ENCODE measurements around the gene SERPINA7. TPM values are rescaled to one million over a fixed set of nuclear protein-coding genes. Genes with fewer than 3 reads are reported as not detected.

Gene SERPINA7, protein sequence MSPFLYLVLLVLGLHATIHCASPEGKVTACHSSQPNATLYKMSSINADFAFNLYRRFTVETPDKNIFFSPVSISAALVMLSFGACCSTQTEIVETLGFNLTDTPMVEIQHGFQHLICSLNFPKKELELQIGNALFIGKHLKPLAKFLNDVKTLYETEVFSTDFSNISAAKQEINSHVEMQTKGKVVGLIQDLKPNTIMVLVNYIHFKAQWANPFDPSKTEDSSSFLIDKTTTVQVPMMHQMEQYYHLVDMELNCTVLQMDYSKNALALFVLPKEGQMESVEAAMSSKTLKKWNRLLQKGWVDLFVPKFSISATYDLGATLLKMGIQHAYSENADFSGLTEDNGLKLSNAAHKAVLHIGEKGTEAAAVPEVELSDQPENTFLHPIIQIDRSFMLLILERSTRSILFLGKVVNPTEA
- not detected in 2 replicates for total RNA-seq (2014; rRNA removed)
- Bru-seq, nascent RNA = not detected
- not detected for BruChase-seq, experiment 1, labeled RNA remaining after a 6-hour chase
- not detected for BruChase-seq, experiment 2, labeled RNA remaining after a 2-hour chase
- long read RNA-seq = 0 reads

DNA sequence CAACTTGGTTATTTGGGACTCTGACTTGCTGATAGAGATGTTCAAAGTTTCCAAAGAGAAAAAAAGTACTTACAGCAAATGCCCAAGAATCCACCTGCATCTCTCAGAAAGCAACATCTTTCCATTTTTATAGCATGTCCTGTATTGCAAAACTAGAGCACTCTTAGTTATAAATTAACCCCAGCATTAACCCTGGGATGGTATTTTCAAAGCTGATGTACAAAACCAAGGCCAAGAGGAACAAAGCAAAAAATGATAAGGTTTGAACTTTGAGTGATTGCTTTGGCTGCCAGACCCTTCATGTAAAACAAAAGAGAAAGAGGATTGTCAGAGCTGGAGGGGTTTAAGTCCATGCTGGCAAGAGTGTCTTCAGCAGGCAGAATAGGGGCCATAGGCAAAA is at the start of gene SERPINA7:
Gene SERPINA7 (minus strand): TSS at position 103 of the 400 bp plus-strand sequence. CDS start 1,669 bp downstream, outside the sequence.
- H3K9ac ChIP-seq (ENCODE audit: low read length) = no peak within 1 kb of the TSS
- H3K9me3 ChIP-seq (ENCODE audit: low read length) = no peaks in the 10 kb centered on the region
- no peaks in the 10 kb centered on the region for H3K79me2 ChIP-seq (ENCODE audit: low read length)
- H3K4me2 ChIP-seq (ENCODE audit: low read length) = no peak within 1 kb of the TSS
- H3K4me1 ChIP-seq (ENCODE audit: insufficient read depth, low read length) = peaks cover 12% of the 10 kb centered on the region; the same call in 1 of the 2 replicates
- H3K27ac ChIP-seq (ENCODE audit: low read length) = no peak within 1 kb of the TSS
- ChIA-PET CTCF (no interaction called here), POLR2A (ENCODE audit: unreplicated experiment) (no interaction called here)
- H3K27me3 ChIP-seq (ENCODE audit: low read length) = 0 out of 2 replicates have a peak, but pooled peaks cover 12% of the 10 kb centered on the region
- no peaks in the 10 kb centered on the region for H3K36me3 ChIP-seq (ENCODE audit: low read depth, low read length)
- BruUV-seq (replicated peaks) = no TSS peak
- H3F3A ChIP-seq (ENCODE audit: low read length, unreplicated experiment) = no peaks in the 10 kb centered on the region
- DNase-seq (no peak), ATAC-seq (no peak)
- no peak within 1 kb of the TSS for H3K4me3 ChIP-seq (ENCODE audit: low read length)
- H4K20me1 ChIP-seq (ENCODE audit: low read length) = no peaks in the 10 kb centered on the region
- H2AFZ ChIP-seq (ENCODE audit: low read length) = no peak within 1 kb of the TSS
- intact Hi-C loops (cut with micrococcal nuclease) = no loop called here
- TF ChIP-seq EZH2 (IDR thresholded peaks at IDR 0.05; ENCODE audit: low read length, unreplicated experiment) = no peak
- TF ChIP-seq, protein P1, sequence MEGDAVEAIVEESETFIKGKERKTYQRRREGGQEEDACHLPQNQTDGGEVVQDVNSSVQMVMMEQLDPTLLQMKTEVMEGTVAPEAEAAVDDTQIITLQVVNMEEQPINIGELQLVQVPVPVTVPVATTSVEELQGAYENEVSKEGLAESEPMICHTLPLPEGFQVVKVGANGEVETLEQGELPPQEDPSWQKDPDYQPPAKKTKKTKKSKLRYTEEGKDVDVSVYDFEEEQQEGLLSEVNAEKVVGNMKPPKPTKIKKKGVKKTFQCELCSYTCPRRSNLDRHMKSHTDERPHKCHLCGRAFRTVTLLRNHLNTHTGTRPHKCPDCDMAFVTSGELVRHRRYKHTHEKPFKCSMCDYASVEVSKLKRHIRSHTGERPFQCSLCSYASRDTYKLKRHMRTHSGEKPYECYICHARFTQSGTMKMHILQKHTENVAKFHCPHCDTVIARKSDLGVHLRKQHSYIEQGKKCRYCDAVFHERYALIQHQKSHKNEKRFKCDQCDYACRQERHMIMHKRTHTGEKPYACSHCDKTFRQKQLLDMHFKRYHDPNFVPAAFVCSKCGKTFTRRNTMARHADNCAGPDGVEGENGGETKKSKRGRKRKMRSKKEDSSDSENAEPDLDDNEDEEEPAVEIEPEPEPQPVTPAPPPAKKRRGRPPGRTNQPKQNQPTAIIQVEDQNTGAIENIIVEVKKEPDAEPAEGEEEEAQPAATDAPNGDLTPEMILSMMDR (conservative IDR thresholded peaks at IDR 0.05; ENCODE audit: low read depth, low read length) = no peak
- TF ChIP-seq EZH2phosphoT487 (IDR thresholded peaks at IDR 0.05; ENCODE audit: borderline replicate concordance, low read length) = no peak
- H3K9me2 ChIP-seq (replicated peaks; ENCODE audit: low read length) = no peaks in the 10 kb centered on the region

DNA sequence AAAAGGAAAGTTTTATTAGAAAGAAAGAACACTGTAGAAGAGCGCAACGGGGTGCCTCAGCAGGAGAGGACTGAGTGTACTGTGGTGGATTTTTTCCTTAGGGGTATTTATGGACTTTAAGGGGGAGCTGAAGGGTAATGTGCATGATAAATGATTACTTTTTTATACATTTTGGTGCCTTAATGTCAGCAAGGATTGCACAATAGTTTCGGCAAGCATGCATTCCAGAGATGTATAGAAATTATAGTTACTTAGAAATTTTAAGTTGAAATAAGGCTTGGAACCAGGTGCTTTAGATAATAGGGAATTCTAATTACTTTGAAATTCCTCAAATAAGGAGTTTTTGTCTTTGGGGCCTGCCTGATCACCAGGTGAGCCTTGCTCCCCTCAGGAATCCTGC is 30.5 kb upstream of the SERPINA7 start:
- no peaks in the 10 kb centered on the region for H3F3A ChIP-seq (ENCODE audit: low read length, unreplicated experiment)
- no peaks in the 10 kb centered on the region for H4K20me1 ChIP-seq (ENCODE audit: low read length)
- no TSS peak for BruUV-seq (replicated peaks)
- TF ChIP-seq, protein P1 (conservative IDR thresholded peaks at IDR 0.05; ENCODE audit: low read depth, low read length) = no peak
- no peak for TF ChIP-seq EZH2phosphoT487 (IDR thresholded peaks at IDR 0.05; ENCODE audit: borderline replicate concordance, low read length)
- no peak for TF ChIP-seq EZH2 (IDR thresholded peaks at IDR 0.05; ENCODE audit: low read length, unreplicated experiment)
- CTCF ChIA-PET = no interaction called here
- intact Hi-C loops (cut with micrococcal nuclease) = no loop called here
- H3K4me2 ChIP-seq (ENCODE audit: low read length) = no peak overlapping the region
- no peaks in the 10 kb centered on the region for H3K9me2 ChIP-seq (replicated peaks; ENCODE audit: low read length)
- H3K9ac ChIP-seq (ENCODE audit: low read length) = no peak overlapping the region
- no peak for DNase-seq
- ATAC-seq = no peak
- H3K4me1 ChIP-seq (ENCODE audit: insufficient read depth, low read length) = no peaks in the 10 kb centered on the region
- H3K27me3 ChIP-seq (ENCODE audit: low read length) = peaks cover 10% of the 10 kb centered on the region; the same call in 1 of the 2 replicates
- no peak overlapping the region for H3K4me3 ChIP-seq (ENCODE audit: low read length)
- H3K79me2 ChIP-seq (ENCODE audit: low read length) = no peaks in the 10 kb centered on the region
- H2AFZ ChIP-seq (ENCODE audit: low read length) = no peak overlapping the region
- no peaks in the 10 kb centered on the region for H3K36me3 ChIP-seq (ENCODE audit: low read depth, low read length)
- POLR2A ChIA-PET (ENCODE audit: unreplicated experiment) = no interaction called here
- no peaks in the 10 kb centered on the region for H3K9me3 ChIP-seq (ENCODE audit: low read length)
- no peak overlapping the region for H3K27ac ChIP-seq (ENCODE audit: low read length)

DNA sequence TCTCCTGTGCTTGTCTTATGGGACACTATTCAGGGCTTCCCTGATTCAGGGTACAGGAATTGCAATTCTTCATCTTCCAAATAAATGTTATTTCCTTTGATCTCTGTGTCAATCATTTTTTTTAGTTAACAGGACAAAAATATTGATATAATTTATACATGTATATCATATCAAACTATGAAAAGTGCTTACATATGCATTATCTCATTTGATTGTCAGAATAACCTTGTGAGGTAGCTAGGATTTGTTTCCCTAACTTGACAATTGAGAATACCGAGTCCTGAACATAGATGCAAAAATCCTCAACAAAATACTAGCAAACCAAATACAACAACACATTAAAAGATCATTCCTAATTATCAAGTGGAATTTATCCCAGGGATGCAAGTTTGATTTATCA is 11.5 kb upstream of the SERPINA7 start:
- no TSS peak for BruUV-seq (replicated peaks)
- no peak for TF ChIP-seq EZH2phosphoT487 (IDR thresholded peaks at IDR 0.05; ENCODE audit: borderline replicate concordance, low read length)
- TF ChIP-seq, protein P1 (conservative IDR thresholded peaks at IDR 0.05; ENCODE audit: low read depth, low read length) = no peak
- no peak for TF ChIP-seq EZH2 (IDR thresholded peaks at IDR 0.05; ENCODE audit: low read length, unreplicated experiment)
- no peak for ATAC-seq

More for the DNA sequence above, 11.5 kb upstream of the SERPINA7 start:
- no peak overlapping the region for H3K9ac ChIP-seq (ENCODE audit: low read length)
- H2AFZ ChIP-seq (ENCODE audit: low read length) = no peak overlapping the region
- DNase-seq = no peak
- no peaks in the 10 kb centered on the region for H3K79me2 ChIP-seq (ENCODE audit: low read length)
- no peak overlapping the region for H3K27ac ChIP-seq (ENCODE audit: low read length)
- no peaks in the 10 kb centered on the region for H3F3A ChIP-seq (ENCODE audit: low read length, unreplicated experiment)
- H4K20me1 ChIP-seq (ENCODE audit: low read length) = no peaks in the 10 kb centered on the region
- H3K4me1 ChIP-seq (ENCODE audit: insufficient read depth, low read length) = no peaks in the 10 kb centered on the region
- 0 out of 2 replicates have a peak, but pooled peaks cover 10% of the 10 kb centered on the region for H3K27me3 ChIP-seq (ENCODE audit: low read length)
- no peaks in the 10 kb centered on the region for H3K9me2 ChIP-seq (replicated peaks; ENCODE audit: low read length)
- intact Hi-C loops (cut with micrococcal nuclease) = no loop called here
- H3K36me3 ChIP-seq (ENCODE audit: low read depth, low read length) = no peaks in the 10 kb centered on the region
- no peaks in the 10 kb centered on the region for H3K9me3 ChIP-seq (ENCODE audit: low read length)
- H3K4me3 ChIP-seq (ENCODE audit: low read length) = no peak overlapping the region
- no peak overlapping the region for H3K4me2 ChIP-seq (ENCODE audit: low read length)
- POLR2A ChIA-PET (ENCODE audit: unreplicated experiment) = no interaction called here
- CTCF ChIA-PET = no interaction called here
